HUES64 (cell line): ENCODE data around the gene LIG3.
"Not testable (repeated sequence)": the region's sequence is repeated elsewhere in the genome, so short reads cannot be mapped to it uniquely, and the experiment has no call there.

ENCODE experiments used
- H3K27ac ChIP-seq: 2 replicates; pipeline ENCODE4 v1.7.0; 2013; ENCODE audit warnings: low read depth, low read length, inconsistent platforms
- H3K27me3 ChIP-seq: 2 replicates; pipeline ENCODE4 v1.6.1; 2013; ENCODE audit warnings: mild to moderate bottlenecking, low read length; ENCODE audit not compliant: insufficient read depth
- H3K36me3 ChIP-seq: 2 replicates; pipeline ENCODE4 v1.6.1; 2013; ENCODE audit warnings: mild to moderate bottlenecking, low read length; ENCODE audit not compliant: insufficient read depth
- H3K4me1 ChIP-seq: 2 replicates; pipeline ENCODE4 v1.6.1; 2013; ENCODE audit warnings: mild to moderate bottlenecking, low read length, moderate library complexity; ENCODE audit not compliant: insufficient read depth
- H3K4me3 ChIP-seq: 2 replicates; pipeline ENCODE4 v1.5.1; 2013; ENCODE audit warnings: mild to moderate bottlenecking, low read length, moderate library complexity
- H3K9ac ChIP-seq: 2 replicates; pipeline ENCODE4 v1.6.1; 2013; ENCODE audit warnings: mild to moderate bottlenecking, low read depth, low read length
- H3K9me3 ChIP-seq: 2 replicates; pipeline ENCODE4 v1.6.1; 2013; ENCODE audit warnings: low read depth, low read length; ENCODE audit not compliant: insufficient read depth
- WGBS: fragments of 150-250, 120-280 bp; methylation state at CpG from one replicate; pipeline ENCODE4 v1.1.7; 2013; ENCODE audit warnings: missing lambda C conversion rate; 5-methylcytosine and 5-hydroxymethylcytosine counted together

LIG3 gene

GRCh38 chr17:35000965-35001364, 20.7 kb downstream of the LIG3 start:
- H3K27ac ChIP-seq, H3K4me3 ChIP-seq, H3K4me1 ChIP-seq, H3K27me3 ChIP-seq, H3K9me3 ChIP-seq, H3K9ac ChIP-seq: not testable (repeated sequence)
- 96% methylated on average over 14 of the region's 14 CpGs for WGBS
- H3K36me3 ChIP-seq = peaks cover 99% of the 10 kb centered on the region

GRCh38 chr17:35001549-35001948, 21.2 kb downstream of the LIG3 start:
- Histone ChIP-seq H3K27ac (no peak overlapping the region), H3K36me3 (peaks cover 99% of the 10 kb centered on the region), H3K27me3 (no peaks in the 10 kb centered on the region), H3K9ac (no peak overlapping the region), H3K4me3 (no peak overlapping the region), H3K9me3 (no peaks in the 10 kb centered on the region), H3K4me1 (no peaks in the 10 kb centered on the region)
- whole genome bisulfite sequencing = 98% methylated on average over 2 of the region's 2 CpGs

GRCh38 chr17:35002876-35003551, 22.7 kb downstream of the LIG3 start:
- Histone ChIP-seq H3K36me3 (peaks cover 95% of the 10 kb centered on the region), H3K9ac (no peak overlapping the region), H3K9me3 (no peaks in the 10 kb centered on the region), H3K4me1 (no peaks in the 10 kb centered on the region), H3K27me3 (no peaks in the 10 kb centered on the region), H3K4me3 (no peak overlapping the region), H3K27ac (no peak overlapping the region)
- 95% methylated on average over 15 of the region's 15 CpGs for WGBS

GRCh38 chr17:35003778-35004177, 23.5 kb downstream of the LIG3 start:
- H3K4me3 ChIP-seq = no peak overlapping the region
- 92% methylated on average over 4 of the region's 4 CpGs for WGBS
- no peaks in the 10 kb centered on the region for H3K4me1 ChIP-seq
- H3K9me3 ChIP-seq = no peaks in the 10 kb centered on the region
- H3K27me3 ChIP-seq = no peaks in the 10 kb centered on the region
- H3K36me3 ChIP-seq = peaks cover 92% of the 10 kb centered on the region
- H3K27ac ChIP-seq = no peak overlapping the region
- H3K9ac ChIP-seq = no peak overlapping the region

GRCh38 chr17:35006345-35006744, 26.0 kb downstream of the LIG3 start:
- Histone ChIP-seq H3K9ac (no peak overlapping the region), H3K36me3 (peaks cover 75% of the 10 kb centered on the region), H3K27ac (no peak overlapping the region), H3K4me3 (no peak overlapping the region), H3K4me1 (no peaks in the 10 kb centered on the region), H3K27me3 (no peaks in the 10 kb centered on the region), H3K9me3 (no peaks in the 10 kb centered on the region)
- 95% methylated on average over 4 of the region's 4 CpGs for WGBS

GRCh38 chr17:35006961-35007360, 26.6 kb downstream of the LIG3 start:
- WGBS = 95% methylated on average over 1 of the region's 1 CpG
- peaks cover 70% of the 10 kb centered on the region for H3K36me3 ChIP-seq
- H3K4me1 ChIP-seq = no peaks in the 10 kb centered on the region
- H3K9ac ChIP-seq = no peak overlapping the region
- H3K9me3 ChIP-seq = no peaks in the 10 kb centered on the region
- H3K27me3 ChIP-seq = no peaks in the 10 kb centered on the region
- H3K4me3 ChIP-seq = no peak overlapping the region
- no peak overlapping the region for H3K27ac ChIP-seq

GRCh38 chr17:35010093-35010492, 29.8 kb downstream of the LIG3 start:
- no peak overlapping the region for H3K27ac ChIP-seq
- H3K9me3 ChIP-seq = no peaks in the 10 kb centered on the region
- no peak overlapping the region for H3K9ac ChIP-seq
- no peaks in the 10 kb centered on the region for H3K4me1 ChIP-seq
- peaks cover 41% of the 10 kb centered on the region for H3K36me3 ChIP-seq
- 93% methylated on average over 3 of the region's 3 CpGs for WGBS
- H3K27me3 ChIP-seq = no peaks in the 10 kb centered on the region
- no peak overlapping the region for H3K4me3 ChIP-seq

GRCh38 chr17:35011671-35012216, 31.4 kb downstream of the LIG3 start:
- no peak overlapping the region for H3K4me3 ChIP-seq
- no peak overlapping the region for H3K27ac ChIP-seq
- no peaks in the 10 kb centered on the region for H3K4me1 ChIP-seq
- 90% methylated on average over 5 of the region's 5 CpGs for WGBS
- H3K9ac ChIP-seq = no peak overlapping the region
- peaks cover 34% of the 10 kb centered on the region for H3K36me3 ChIP-seq
- H3K27me3 ChIP-seq = no peaks in the 10 kb centered on the region
- no peaks in the 10 kb centered on the region for H3K9me3 ChIP-seq

- no peaks in the 10 kb centered on the region for H3K9me3 ChIP-seq
- 95% methylated on average over 4 of the region's 4 CpGs for WGBS
- no peaks in the 10 kb centered on the region for H3K4me1 ChIP-seq
- no peak overlapping the region for H3K9ac ChIP-seq
- H3K27ac ChIP-seq = no peak overlapping the region
- no peaks in the 10 kb centered on the region for H3K27me3 ChIP-seq
- peaks cover 10% of the 10 kb centered on the region for H3K36me3 ChIP-seq
- no peak overlapping the region for H3K4me3 ChIP-seq
Measured at GRCh38 chr17:35016369-35016768, 36.1 kb downstream of the LIG3 start.

GRCh38 chr17:35017021-35017420, 36.7 kb downstream of the LIG3 start:
- H3K9me3 ChIP-seq = no peaks in the 10 kb centered on the region
- no peaks in the 10 kb centered on the region for H3K27me3 ChIP-seq
- peaks cover 9% of the 10 kb centered on the region for H3K36me3 ChIP-seq
- no peak overlapping the region for H3K27ac ChIP-seq
- no peak overlapping the region for H3K9ac ChIP-seq
- no peaks in the 10 kb centered on the region for H3K4me1 ChIP-seq
- no peak overlapping the region for H3K4me3 ChIP-seq
- 94% methylated on average over 4 of the region's 4 CpGs for WGBS

GRCh38 chr17:35018814-35019213, 38.5 kb downstream of the LIG3 start:
- Histone ChIP-seq H3K4me3 (no peak overlapping the region), H3K27me3 (no peaks in the 10 kb centered on the region), H3K36me3 (peaks cover 8% of the 10 kb centered on the region; the same call in 1 of the 2 replicates), H3K27ac (no peak overlapping the region), H3K9ac (no peak overlapping the region), H3K9me3 (no peaks in the 10 kb centered on the region), H3K4me1 (no peaks in the 10 kb centered on the region)
- WGBS = 82% methylated on average over 2 of the region's 2 CpGs
